GM12873 (cell line): ENCODE data around the gene TMC8.

ENCODE experiments used
- TF ChIP-seq, protein P1 (sequence below): IDR thresholded peaks from 2 replicates; pipeline ENCODE4 v1.5.1; 2012; ENCODE audit warnings: low read depth, mild to moderate bottlenecking, moderate library complexity, low read length, control low read depth; ENCODE audit not compliant: insufficient read depth; ENCODE audit errors: missing control alignments

TMC8 gene

DNA sequence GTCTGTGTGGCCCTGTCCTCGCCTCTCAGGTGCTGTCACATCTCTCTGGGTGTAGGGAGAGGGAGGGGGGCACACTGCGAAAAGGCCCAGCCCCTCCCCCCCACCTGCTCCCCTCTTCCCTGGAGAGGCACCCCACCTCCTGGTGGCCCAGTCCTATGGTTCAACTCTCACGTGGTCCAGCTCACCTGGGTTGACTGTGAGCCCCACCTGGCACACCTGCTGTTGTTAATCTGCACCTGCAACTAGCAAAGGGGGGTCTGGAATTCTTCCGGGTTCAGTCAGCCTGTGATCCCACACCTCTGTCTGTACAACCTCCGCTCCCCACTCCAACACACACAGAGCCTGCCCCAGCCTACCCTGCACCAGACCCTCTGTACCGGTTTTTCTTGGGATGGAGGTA, 35.8 kb downstream of the TMC8 start:
- TF ChIP-seq, protein P1, sequence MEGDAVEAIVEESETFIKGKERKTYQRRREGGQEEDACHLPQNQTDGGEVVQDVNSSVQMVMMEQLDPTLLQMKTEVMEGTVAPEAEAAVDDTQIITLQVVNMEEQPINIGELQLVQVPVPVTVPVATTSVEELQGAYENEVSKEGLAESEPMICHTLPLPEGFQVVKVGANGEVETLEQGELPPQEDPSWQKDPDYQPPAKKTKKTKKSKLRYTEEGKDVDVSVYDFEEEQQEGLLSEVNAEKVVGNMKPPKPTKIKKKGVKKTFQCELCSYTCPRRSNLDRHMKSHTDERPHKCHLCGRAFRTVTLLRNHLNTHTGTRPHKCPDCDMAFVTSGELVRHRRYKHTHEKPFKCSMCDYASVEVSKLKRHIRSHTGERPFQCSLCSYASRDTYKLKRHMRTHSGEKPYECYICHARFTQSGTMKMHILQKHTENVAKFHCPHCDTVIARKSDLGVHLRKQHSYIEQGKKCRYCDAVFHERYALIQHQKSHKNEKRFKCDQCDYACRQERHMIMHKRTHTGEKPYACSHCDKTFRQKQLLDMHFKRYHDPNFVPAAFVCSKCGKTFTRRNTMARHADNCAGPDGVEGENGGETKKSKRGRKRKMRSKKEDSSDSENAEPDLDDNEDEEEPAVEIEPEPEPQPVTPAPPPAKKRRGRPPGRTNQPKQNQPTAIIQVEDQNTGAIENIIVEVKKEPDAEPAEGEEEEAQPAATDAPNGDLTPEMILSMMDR: no peak

DNA sequence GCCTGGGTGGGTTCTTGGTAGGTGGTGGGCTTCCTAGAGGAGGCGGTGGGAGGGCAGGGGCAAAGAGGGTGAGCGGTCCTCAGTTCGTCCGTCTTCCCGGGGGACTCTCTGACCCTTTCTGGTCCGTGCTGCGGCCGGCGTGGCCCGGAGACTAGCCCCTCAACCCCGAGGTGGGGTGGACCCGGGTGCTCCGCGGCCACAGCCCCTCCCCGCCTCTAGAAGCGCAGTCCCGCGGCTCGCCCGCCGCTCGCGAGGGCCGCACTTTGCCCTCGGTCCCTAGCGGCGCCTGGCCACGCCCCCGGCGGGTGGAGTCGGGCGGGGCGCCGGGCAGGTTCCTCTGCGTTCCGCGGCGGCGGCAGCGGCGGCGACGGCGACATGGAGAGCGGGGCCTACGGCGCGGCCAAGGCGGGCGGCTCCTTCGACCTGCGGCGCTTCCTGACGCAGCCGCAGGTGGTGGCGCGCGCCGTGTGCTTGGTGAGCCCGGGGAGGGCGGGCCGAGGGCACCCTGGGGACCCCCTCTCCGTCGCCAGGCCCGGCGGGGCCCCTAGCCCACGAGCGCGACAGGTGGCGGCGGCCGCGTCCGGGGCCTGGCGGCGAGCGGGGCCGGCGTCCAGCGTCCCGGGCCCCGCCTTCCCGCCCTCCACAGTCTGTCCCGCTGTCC, 37.8 kb downstream of the TMC8 start, which contains the start of gene SYNGR2:
Gene SYNGR2, plus strand, starts transcription at position 340 of the 661 bp plus-strand sequence. Its CDS starts 36 bp downstream, at position 376.
- TF ChIP-seq, protein P1: no peak

DNA sequence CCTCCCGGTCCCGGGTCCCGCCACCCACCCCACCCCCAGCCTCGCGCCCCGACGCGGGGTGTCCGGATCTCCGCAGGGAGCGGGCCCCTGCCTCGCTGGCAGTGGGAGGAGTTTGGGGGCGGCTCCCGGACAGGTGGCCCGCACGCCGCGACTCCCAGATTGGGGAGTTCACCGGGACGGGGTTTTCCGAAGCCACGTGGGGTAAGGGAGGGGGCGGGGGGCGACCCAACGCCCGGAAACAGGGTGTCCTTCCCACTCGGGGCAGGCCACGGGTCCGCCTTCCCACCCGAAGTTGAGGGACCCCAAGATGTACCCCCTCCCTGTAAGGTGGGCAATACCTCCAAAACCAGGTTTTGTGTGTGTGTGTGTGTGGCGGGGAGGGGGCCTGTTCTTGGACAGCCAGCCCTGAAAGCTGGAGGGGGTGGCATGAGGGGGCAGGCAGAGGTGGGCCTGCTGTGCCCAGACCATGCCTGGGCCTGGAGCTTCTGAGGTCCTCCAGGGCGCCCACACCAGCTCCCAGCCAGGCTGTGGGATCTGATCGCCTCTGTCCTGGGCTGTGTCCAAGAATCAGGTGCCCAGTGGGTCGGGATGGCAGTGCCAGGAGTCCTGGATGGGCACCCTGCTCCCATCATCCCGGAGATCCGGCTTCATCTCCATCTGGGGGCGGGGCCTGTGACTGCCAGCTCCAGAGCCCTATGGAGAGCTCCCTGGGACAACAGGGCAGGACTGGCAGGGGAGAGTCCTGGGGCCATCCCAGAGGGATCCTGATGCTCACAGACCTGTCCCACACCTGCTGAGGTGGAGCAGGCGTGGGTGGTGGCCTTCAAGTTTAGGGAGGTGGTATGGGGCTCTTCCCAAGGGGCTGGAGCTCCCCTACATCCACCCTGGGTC, 38.6 kb downstream of the TMC8 start:
- TF ChIP-seq, protein P1: no peak

DNA sequence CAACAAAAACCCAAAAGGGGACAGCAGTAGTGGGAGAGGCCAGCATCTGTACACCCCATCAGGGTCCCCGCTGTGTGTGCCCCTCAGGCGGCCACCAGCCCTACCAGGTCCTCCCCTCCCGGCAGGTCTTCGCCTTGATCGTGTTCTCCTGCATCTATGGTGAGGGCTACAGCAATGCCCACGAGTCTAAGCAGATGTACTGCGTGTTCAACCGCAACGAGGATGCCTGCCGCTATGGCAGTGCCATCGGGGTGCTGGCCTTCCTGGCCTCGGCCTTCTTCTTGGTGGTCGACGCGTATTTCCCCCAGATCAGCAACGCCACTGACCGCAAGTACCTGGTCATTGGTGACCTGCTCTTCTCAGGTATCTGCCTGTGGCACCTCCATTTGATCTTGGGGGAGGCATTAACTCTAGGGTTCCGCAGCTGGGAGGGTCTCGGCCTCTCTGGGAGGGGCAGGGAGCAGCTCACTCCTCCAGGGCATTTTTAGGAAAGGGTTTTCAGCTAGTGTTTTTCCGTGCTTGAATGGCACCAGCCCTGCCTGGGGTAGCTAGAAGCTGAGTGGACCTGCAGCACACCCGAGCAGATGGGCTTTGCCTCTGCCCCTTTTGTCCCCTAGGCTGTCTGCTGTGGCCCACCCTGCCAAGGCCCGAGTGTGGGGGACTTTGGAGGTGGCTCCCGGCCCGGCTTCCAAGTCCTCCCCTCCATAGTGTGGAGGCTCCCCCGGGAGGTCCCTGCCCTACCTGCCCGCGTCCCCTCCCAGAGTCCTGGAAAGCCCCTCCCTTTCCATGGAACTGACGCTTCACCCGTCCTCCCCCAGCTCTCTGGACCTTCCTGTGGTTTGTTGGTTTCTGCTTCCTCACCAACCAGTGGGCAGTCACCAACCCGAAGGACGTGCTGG, 40.4 kb downstream of the TMC8 start:
- TF ChIP-seq, protein P1: no peak

DNA sequence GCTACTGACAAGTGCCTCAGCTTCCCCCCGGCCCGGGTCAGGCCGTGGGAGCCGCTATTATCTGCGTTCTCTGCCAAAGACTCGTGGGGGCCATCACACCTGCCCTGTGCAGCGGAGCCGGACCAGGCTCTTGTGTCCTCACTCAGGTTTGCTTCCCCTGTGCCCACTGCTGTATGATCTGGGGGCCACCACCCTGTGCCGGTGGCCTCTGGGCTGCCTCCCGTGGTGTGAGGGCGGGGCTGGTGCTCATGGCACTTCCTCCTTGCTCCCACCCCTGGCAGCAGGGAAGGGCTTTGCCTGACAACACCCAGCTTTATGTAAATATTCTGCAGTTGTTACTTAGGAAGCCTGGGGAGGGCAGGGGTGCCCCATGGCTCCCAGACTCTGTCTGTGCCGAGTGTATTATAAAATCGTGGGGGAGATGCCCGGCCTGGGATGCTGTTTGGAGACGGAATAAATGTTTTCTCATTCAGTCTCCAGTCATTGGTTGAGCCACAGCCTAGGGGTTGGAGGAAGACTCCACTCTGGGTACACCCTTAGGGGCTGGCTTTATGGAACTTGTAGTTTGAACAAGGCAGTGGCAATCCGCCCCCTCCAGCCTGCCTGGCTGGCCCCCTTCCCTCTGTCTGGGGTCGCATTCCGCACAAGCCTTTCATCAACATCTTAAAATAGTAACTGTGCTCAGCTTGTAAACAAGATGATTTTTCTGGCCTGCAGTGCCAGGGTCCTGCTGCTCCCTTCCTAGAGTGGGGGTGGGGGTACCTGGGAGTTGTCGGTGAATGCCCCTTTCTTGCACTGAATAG, 41.9 kb downstream of the TMC8 start:
- TF ChIP-seq, protein P1: no peak

DNA sequence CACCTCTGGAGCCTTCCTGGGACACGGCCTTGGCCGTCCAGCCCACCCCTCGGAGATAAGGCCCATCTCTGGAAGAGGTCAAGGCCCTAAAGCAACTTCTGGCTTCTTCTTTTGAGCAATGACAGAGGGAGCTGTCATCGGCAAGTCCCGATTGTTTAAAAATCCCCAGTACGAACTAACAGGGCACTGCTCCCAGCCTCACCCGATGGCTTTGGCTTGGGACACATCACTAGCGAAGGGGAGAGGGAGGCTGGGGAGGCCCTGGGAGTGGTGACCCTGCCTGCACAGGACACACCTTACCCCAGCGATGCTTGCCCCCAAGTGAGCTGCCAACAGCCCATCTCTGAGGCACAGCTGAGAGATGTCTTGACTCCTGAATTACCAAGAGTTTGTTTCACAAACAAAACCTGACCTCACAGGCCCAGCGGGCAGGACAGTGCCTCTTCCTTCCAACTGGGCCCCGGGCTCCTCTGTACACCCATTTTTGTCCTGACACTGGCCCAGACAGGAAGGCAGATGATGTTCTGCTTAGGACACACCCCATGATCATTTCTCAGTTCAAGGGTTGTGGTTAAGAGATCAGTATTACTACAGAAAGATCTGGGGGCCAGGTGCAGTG, 42.6 kb downstream of the TMC8 start:
- TF ChIP-seq, protein P1: no peak
